ENCODE measurements around the gene CNTN4.
"Not testable (repeated sequence)": the region's sequence is repeated elsewhere in the genome, so short reads cannot be mapped to it uniquely, and the experiment has no call there.

The CNTN4 gene

DNA sequence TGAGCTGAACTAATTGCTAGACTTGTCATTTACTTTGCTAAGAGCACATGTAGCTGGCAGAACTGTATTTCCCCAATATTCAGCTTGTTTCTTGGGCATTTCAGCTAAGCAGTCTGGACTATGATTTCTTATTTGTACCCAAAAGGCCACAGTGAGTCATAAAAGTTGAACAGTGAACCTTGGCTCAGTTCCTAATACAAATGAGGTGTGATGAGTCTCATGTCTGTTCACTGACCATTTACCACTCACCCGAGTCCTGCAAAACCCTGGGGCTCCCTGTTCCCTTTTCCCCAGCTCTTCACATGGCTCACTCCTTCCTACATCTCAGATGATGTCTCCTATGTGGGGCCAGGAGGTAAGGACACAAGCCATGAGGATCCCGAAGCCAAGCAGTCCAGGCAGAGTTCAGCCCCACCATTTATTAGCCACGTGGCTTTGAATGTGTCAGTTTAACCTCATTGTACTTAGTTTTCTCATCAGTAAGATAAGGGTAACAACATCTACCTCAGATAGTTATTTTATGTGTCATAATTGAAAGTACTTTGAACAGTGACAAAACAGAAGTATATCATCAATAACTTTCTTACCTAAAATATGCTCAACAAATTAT is 772.2 kb downstream of the CNTN4 start:
- DNase-seq, result no peak

DNA sequence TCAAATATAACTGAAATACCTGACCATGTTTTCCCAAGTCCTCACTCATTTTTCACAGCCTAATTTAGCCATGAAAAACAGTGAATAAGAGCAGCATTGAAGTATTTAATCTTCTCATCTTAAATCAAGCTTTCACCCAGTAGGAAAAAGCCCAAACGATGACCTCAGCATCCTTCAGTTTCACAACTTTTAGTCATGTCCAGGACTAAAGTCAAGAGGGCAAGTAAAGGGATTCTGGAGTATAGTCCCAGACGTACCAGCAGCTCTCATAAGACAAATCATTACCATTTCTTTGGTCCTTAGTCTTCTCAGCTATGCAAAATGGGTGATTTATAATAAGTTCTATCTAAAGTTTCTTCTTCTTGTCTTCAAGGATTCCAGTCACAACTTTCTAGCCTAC is 774.2 kb downstream of the CNTN4 start:
- no peak for DNase-seq

DNA sequence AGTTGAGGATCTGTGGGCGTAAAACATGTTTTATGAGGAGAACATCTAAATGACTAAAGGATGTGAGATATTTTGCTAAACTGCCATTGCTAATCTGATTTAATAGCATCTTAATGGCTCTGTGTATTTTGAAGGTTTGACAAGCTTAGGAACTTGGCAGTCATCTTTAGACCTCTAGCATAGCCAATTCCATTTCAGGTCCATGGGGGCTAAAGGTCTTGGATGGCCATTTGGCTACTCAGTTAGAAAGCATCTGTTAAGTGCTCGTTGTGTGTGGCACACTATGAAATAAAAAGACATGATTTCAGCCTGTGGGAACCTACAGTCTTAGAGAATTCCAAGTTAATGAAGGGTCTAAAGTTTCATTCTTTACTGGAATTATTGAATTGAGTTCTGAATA is 775.3 kb downstream of the CNTN4 start:
- no peak for DNase-seq

DNA sequence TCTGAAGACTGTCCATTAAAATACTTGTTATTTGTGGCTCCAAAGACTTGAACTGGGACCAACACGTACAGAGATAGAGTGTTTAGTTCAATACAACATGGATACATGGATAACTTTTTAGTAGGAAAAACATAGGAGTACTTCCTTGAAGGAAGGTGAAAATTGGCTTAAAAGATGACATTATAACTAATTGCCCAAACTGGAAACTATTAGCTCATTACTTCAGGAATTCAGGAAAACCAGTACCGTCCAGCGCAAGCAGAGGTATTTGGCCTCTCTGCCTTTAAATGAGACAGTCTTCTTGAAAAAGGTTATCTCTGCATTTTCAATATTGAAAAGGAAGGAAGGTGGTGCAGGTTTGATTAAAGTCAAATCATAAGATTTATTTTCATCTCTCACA is 777.0 kb downstream of the CNTN4 start:
- DNase-seq, result no peak

DNA sequence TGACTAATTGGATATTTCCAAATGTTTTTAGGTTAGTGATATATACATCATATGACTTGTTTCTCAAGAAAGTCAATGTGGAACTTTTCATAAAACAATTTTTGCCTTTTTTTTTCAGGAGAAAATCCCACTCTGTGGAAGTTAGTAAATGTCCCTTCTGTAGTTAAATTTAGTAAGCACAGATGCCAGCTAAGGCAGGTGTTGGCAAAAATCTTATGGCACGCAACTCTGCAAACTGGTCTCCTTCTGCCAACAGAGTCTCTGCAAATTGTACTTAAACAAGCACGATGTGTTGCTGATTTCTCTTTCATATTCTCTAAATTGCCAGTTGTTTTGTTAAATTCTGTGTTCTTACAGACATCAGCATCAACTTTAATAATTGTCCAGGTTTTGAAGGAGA is 777.7 kb downstream of the CNTN4 start:
- no peak for DNase-seq

DNA sequence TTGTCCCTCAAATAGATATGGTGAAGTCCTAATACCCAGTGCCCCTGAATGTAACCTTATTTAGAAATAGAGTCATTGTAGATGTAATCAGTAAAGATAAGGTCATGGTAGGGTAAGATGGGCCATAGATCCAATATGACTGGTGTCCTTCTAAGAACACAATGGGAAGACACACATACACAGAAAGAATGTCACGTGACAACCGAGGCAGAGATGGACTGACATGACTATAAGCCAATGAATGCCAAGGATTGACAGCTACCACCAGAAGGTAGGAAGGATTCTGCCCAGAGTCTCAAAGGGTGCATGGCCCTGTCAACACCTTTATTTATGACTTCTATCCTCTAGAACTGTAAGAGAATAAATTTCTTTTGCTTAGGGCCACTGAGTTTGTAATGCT is 780.4 kb downstream of the CNTN4 start:
- no peak for DNase-seq

DNA sequence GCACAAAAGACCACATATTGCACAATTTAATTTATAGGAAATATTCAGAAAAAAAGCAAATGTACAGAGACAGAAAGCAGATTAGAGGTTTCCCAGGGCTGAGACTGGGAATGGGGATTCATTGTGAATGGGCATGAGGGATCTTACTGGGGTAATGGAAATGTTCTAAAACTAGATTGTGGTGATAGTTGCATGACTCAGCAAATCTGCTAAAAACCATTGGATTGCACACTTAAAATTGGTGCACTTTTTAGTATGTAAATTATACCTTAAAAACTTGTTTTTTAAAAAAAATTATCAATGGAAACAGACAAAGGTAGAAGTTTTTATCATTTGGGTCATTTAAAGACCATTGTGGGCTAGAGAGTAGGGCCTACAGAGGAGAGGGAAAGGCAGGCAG is 780.9 kb downstream of the CNTN4 start:
- no peak for DNase-seq

DNA sequence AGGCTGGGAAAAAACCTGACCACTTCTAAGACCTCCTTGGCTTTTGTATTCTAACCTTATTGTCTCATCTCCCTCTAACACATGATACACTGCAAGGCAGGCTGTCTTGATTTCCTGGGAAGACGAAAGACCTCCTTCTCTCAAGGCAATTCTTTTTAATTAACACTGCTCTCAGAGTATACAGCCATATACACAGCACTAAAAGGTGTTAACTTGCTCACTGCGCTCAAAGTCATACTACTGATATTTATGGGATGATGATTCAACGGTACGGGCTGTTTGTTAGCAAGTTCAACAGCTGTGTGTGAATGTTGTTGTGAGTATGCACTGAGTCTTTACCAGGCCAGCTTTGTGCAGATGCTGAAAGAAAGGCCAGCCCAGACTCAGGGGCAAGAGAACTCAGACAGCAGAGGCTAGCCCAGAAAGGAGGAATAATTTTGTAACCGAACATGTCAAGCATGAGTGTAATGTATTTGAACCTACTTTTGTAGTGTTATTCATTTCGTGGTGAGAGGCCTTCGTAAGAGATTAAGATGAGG is 781.6 kb downstream of the CNTN4 start:
- DNase-seq, result no peak

DNA sequence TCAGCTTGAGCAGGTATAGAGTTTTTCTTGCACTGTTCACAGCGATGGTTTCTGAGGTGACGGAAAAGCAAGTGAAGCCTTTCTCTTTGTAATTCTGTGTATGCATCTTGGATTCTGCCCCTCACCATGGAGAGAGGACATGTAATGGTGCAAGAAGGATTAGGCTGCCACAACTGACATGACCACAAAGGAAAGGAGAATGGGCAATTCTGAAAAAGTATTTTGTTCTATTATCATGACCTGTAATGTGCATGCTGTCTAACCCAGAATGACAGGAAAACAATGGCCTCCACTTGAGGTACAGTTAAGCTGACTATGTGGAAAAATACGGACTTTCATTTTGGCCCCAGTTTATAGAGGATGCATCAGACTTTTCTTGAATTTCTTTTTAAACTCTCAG is 784.6 kb downstream of the CNTN4 start:
- DNase-seq, result no peak

DNA sequence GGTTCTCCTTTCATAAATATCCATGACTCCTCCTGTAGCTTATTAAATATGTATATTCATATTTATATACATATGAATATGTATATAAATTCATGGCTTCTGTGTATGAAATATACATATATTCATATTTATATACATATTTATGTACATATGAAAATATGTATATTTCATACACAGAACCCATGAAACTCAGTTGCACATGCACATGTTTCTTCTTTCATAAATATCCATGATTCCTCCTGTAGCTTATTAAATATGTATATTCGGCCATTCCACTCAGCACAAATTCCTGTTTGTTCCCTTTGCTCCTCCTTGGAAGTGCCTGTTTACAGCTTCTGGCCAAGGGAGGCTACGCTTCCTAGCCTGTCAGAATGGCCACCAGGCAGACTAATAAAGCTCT is 789.9 kb downstream of the CNTN4 start:
- DNase-seq, result no peak

DNA sequence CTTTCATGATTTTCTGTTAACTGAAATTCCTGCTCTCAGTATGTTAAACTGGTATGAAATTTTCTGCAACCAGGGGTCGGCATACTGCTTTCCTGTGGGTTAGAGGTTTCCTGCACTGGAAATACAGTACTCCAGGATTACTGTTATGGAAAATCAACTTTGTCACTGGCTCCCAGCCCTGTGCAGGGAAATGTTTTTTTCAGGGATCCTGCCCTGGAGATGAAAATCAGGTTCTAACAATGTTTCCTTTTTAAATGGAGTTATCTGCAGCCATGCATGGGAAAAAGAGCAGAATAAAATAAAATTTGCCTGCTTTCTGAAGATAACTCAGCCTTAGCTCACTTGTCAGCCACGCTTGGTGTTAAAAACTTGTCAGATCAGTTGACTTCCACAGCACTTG is 791.1 kb downstream of the CNTN4 start:
- no peak for DNase-seq

DNA sequence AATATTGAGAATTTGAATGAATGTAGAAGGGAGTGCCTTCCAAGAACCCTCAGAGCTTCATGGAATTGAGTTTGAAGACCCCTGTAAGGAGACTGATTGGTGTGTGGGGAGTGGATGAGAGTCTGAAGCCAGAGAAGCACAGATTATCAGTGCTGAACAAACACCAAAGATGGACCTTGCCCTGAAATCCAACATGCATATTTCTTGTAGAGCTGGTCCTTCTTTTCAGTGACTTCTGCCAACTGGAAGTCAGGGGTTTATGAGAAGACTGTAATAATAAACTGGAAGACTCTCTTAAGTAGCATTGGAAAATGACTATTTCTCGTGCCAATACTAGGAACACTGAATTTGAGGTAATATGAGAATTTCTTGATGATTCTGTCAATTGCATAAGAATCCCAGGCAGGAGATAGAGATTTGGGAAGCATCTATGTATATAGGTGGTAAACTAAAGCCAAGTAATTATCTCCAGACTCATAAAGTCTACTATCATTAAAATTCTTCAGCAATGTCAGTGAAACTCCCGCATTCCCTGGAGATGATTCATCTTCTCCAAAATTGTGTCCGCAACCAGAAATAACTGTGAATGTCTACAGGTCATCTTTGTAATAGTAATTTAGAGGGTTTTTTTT is 797.8 kb downstream of the CNTN4 start:
- no peak for DNase-seq

DNA sequence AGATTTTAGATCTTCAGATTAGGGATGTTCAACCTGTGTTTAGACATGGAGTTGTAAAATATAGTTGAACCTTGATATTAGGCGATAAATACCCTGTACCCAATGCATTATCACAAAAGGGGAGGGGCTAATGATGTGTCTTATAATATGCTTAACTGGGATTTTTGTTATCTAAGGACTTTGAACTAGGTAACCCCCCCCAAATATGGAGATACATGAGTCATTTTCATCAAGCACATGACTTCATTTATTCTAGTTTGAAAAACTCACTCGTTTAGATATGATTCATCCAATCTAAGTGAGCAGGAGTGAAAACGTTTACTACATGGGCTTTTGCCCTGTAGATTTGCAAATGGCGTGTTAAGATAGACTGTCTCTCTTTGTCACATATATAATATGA is 799.2 kb downstream of the CNTN4 start:
- no peak for DNase-seq

DNA sequence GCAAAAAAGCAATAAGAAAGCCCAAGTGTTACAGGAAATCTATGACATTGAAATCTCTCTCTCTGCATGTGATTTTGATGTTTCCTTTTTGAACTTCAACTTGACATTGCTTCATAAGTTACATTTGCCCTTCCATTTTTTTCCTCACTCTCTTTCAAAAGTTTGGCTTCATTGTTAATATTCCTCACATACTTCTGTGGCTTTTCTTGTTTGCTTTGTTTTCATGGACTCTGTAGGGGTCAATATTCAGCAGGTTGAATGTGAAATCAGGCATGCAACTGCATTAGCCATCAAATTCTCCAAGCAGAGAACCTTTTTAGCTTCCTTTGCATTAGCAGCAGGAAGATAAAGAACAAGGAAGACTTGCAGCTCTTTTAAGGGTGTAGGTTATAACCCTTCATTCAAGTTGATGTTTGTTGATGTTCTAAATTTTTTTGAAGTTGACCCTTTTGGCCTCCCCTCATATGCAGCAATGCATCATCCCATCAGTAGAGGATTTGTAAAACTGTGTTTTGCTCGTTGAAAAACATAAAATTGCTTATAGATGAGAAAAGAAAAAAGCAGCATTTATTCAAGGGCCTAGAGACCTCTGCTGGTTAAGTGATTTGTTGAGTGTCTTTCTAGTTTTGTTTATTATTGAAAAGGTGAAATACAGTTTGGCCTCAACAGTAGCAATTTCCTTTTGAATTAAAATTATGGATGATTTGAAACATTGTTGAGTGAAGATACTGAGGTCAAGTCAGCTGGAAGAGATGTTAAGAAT is 800.1 kb downstream of the CNTN4 start:
- no peak for DNase-seq

DNA sequence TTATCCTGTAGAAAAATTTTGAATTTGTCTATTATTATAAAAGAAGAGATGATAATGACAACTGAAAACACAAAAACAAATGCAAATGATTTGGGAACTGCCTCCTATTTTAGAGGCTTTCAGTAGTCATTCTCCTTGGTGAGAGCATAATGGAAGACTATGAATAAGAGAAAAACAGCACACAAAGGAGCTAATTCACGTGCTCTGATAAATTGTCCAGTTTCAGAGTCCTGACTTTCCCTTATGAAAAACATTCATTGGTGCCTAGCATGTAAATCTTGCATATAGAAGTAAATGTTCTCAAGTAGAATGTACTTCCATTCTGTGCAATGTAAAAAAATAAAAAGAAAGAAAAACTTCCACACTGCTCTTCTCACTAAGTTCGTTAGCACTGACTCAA is 805.4 kb downstream of the CNTN4 start:
- DNase-seq, result no peak

DNA sequence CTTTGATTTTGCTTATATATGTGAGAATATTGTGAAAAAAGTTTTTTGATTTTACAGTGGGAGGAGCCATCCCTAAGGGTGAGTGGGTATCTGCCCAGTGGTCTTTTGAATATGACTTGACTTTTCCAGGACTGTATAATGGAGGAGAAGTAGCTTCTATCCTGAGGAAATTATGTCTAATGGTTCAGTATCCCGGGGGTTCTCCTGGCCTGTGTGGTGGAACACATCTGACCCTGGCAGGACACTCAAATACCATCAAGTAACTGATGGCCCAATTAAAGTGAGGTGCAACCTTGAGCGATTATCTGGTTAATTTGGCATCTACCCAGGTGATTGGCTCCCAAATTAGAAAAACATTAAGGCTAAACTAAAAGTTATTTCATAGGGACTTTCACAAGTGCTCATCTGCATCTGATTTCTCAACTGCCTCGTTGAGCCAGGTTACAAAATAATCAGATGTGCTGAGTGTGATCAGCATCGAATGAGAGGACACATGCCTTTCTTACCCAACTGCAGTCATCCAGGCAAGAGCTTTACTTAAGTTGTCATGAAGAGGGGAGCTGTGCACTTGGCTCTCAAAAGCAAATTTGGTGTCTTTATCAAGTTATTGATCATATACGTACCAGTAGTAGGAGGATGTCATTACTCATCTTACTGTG is 810.2 kb downstream of the CNTN4 start:
- DNase-seq, result no peak

DNA sequence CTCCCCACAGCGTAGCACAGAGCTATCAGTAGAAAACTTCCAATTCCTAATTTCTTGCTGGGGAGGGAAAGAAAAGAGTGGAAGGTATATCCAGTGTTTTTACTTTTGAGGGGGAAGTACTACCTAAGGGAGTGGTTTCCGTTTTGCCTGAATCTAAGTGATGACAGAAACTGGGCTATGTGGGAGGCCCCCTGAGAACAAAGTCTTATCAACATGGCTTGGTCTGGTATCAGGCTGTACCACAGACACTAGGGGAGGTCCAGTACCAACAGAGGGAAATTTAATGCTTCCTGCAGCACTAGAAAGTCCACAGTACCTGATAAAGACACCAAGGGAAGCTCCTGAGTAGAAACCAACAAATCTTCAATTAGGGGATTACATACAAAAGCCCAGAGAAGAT is 812.3 kb downstream of the CNTN4 start:
- no peak for DNase-seq

DNA sequence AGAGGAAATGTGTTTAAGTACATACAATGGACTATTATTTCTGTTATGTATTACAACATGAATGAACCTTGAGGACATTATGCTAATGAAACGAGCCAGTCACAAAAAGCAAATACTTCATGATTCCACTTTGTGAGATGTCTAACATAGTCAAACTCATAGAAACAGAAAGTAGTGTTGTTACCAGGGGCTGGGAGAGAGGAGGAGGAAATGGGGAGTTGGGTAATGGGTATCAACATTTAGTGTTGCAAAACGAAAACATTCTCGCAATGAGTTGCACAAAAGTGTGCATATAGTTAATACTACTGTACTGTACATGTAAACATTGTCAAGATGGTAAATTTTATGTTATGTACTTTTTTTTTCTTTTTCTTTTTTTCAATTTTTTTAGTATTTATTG is 817.2 kb downstream of the CNTN4 start:
- DNase-seq, result no peak

DNA sequence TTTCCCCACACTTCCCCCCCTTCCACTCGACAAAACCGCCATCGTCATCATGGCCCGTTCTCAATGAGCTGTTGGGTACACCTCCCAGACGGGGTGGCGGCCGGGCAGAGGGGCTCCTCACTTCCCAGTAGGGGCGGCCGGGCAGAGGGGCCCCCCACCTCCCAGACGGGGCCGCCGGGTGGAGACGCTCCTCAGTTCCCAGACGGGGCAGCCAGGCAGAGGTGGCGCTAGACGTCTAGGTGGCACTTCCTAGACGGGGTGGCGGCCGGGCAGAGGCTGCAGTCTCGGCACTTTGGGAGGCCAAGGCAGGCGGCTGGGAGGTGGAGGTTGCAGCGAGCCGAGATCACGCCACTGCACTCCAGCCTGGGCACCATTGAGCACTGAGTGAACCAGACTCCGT is 818.0 kb downstream of the CNTN4 start:
- DNase-seq, result not testable (repeated sequence)

DNA sequence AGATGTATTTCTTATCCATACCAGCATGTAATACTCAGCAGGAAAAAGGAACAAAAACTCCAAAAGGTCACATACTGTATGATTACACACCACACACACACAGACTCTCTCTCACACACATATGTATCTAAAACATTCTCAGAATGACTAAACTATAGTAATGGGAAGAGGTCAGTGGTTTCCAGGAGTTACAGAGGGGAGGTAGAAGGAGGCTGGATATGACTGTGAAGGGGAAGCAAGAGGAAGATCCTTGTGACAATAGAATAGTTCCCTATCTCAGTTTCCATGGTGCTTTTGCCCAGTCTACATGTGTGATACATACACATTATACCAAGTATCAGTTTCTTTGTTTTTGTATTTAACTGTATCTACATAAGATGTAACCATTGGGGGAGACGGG is 821.4 kb downstream of the CNTN4 start:
- DNase-seq, result no peak

DNA sequence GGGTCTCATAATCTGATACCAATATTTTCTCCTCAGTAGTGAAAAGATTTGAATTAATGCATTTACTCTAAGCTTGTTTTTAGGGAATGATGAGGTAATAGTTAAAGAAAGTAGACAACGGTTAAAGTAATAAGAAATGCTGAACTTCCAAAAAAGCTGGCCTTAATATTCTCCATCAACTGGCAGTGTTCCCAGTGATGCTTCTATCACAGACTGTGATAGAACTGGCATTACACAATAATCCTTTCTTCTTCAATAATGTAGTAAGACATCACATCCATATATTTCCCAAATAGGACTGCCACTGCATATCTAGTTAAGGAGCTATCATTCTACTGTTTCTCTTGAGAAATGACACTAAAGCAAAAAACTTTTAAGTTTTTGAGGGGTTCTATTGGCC is 822.8 kb downstream of the CNTN4 start:
- DNase-seq, result no peak

DNA sequence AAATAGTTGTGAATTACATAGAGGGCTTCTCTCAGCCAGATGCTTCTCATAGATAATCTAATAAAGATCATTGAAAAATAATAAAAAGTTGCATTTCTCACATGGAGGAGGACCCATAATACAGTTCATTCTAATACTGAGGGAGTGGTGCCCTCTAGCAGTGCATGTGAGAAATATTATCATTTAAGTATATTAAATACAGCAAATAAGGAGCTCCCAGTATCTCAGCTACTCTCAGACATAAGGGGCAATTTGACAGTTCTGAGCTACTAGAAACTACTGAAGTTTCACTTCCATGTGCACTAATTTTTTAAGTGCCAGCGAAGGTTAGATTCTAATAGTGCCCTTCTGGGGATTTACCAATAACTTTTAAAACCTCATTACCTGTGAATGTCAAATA is 823.2 kb downstream of the CNTN4 start:
- DNase-seq, result peak; percentile 5 to 67 (median 8)

DNA sequence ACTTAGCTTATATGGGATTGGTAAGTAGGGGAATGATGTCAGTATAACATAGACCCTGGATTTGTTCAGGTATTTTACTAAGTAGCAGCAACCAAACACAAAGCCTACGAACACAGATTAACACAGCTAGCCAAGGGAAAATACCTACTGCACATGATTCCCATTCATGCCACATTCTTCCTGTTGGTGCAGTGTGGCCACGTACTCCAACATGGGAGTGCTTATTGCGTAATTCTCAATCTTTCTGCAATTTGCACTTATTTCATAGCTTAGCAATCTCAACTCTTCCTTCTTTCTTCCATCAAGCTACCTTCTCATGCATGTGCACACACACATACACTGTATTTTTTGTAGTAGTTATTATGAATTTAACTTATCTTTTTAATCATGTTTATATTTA is 824.7 kb downstream of the CNTN4 start:
- peak in 1 of 3 experiments; percentile 2 for DNase-seq

DNA sequence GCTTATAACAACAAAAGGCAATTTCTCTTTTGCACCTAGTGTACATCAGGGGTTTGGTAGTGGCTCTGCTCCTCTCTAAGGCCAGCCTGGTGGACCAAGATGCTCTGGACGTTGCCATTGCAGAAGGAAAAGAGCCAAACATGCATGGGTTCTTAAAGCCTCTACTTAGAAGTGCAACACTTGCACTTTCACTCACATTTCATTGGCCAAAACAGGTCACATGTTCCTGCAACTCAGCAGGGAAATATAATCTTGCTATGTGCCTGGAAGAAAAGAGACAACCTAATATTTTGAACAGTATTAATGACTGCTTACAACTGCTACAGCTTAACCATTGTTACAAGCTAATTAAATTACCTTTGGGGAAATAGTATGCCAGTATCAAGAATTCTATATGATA is 828.6 kb downstream of the CNTN4 start:
- no peak for DNase-seq

Data from NCI-H1417 (cell line).